Duodenal mucosa (tissue), 2 donors: ENCODE measurements around the gene ADCY1.

ENCODE experiments used
- H3K27ac ChIP-seq: one replicate; pipeline ENCODE4 v1.7.0; 2013; ENCODE audit warnings: low read depth, low read length
- H3K27me3 ChIP-seq, 2 donors: one replicate each; pipeline ENCODE4 v1.7.0; 2013; ENCODE audit warnings: low read length in 2 of 2, control low read depth in 1 of 2; ENCODE audit not compliant: insufficient read depth in 2 of 2, control insufficient read depth in 1 of 2
- H3K36me3 ChIP-seq, 2 donors: one replicate each; pipeline ENCODE4 v1.7.0; 2013; ENCODE audit warnings: low read length in 2 of 2, control low read depth in 1 of 2; ENCODE audit not compliant: insufficient read depth in 2 of 2, control insufficient read depth in 1 of 2
- H3K4me1 ChIP-seq, 2 donors: one replicate each; pipeline ENCODE4 v1.7.0; 2013; ENCODE audit warnings: low read length in 2 of 2, control low read depth in 1 of 2; ENCODE audit not compliant: insufficient read depth in 2 of 2, control insufficient read depth in 1 of 2
- H3K4me3 ChIP-seq, 2 donors: one replicate each; pipeline ENCODE4 v1.7.0; 2013; ENCODE audit warnings: low read length in 2 of 2, low read depth in 1 of 2
- H3K9ac ChIP-seq, 2 donors: one replicate each; pipeline ENCODE4 v1.7.0; 2013; ENCODE audit warnings: low read length in 2 of 2, low read depth in 1 of 2
- H3K9me3 ChIP-seq, 2 donors: one replicate each; pipeline ENCODE4 v1.7.0; 2013; ENCODE audit warnings: low read length in 2 of 2, control low read depth in 1 of 2; ENCODE audit not compliant: control insufficient read depth in 1 of 2

The ADCY1 gene

GRCh38 chr7:45643630-45644029 is 69.5 kb downstream of the ADCY1 start:
- no peaks in the 10 kb centered on the region for H3K9me3 ChIP-seq

GRCh38 chr7:45644237-45644636 is 70.1 kb downstream of the ADCY1 start:
- Histone ChIP-seq H3K4me3 (no peak overlapping the region), H3K9ac (no peak overlapping the region), H3K9me3 (no peaks in the 10 kb centered on the region), H3K27ac (no peak overlapping the region), H3K4me1 (no peaks in the 10 kb centered on the region), H3K36me3 (no peaks in the 10 kb centered on the region), H3K27me3 (no peaks in the 10 kb centered on the region)

More at GRCh38 chr7:45643630-45644029, 69.5 kb downstream of the ADCY1 start:
- H3K36me3 ChIP-seq = no peaks in the 10 kb centered on the region
- peak overlapping the region in 1 of 2 donors; percentile 16 for H3K4me3 ChIP-seq
- H3K27ac ChIP-seq = no peak overlapping the region
- H3K9ac ChIP-seq = no peak overlapping the region
- no peaks in the 10 kb centered on the region for H3K27me3 ChIP-seq
- H3K4me1 ChIP-seq = no peaks in the 10 kb centered on the region

- Histone ChIP-seq H3K4me1 (no peaks in the 10 kb centered on the region), H3K36me3 (no peaks in the 10 kb centered on the region), H3K9ac (no peak overlapping the region), H3K9me3 (no peaks in the 10 kb centered on the region), H3K27ac (no peak overlapping the region), H3K4me3 (no peak overlapping the region), H3K27me3 (no peaks in the 10 kb centered on the region)
Observed at GRCh38 chr7:45645141-45645969, 71.2 kb downstream of the ADCY1 start.

GRCh38 chr7:45646207-45646821 is 72.1 kb downstream of the ADCY1 start:
- Histone ChIP-seq H3K4me1 (no peaks in the 10 kb centered on the region), H3K9ac (no peak overlapping the region), H3K9me3 (no peaks in the 10 kb centered on the region), H3K36me3 (no peaks in the 10 kb centered on the region), H3K4me3 (no peak overlapping the region), H3K27me3 (no peaks in the 10 kb centered on the region), H3K27ac (no peak overlapping the region)

GRCh38 chr7:45646996-45647825 is 73.0 kb downstream of the ADCY1 start:
- Histone ChIP-seq H3K36me3 (no peaks in the 10 kb centered on the region), H3K4me3 (no peak overlapping the region), H3K27me3 (no peaks in the 10 kb centered on the region), H3K4me1 (no peaks in the 10 kb centered on the region), H3K9ac (no peak overlapping the region), H3K9me3 (no peaks in the 10 kb centered on the region), H3K27ac (no peak overlapping the region)

- Histone ChIP-seq H3K36me3 (no peaks in the 10 kb centered on the region), H3K9ac (no peak overlapping the region), H3K27me3 (no peaks in the 10 kb centered on the region), H3K4me3 (no peak overlapping the region), H3K27ac (no peak overlapping the region), H3K4me1 (no peaks in the 10 kb centered on the region), H3K9me3 (no peaks in the 10 kb centered on the region)
Observed at GRCh38 chr7:45647967-45648670, 74.0 kb downstream of the ADCY1 start.

- Histone ChIP-seq H3K9me3 (no peaks in the 10 kb centered on the region), H3K4me3 (no peak overlapping the region), H3K9ac (no peak overlapping the region), H3K4me1 (no peaks in the 10 kb centered on the region), H3K27ac (no peak overlapping the region), H3K36me3 (no peaks in the 10 kb centered on the region), H3K27me3 (no peaks in the 10 kb centered on the region)
Observed at GRCh38 chr7:45648671-45648995, 74.5 kb downstream of the ADCY1 start.

GRCh38 chr7:45649560-45650346 is 75.6 kb downstream of the ADCY1 start:
- Histone ChIP-seq H3K4me1 (no peaks in the 10 kb centered on the region), H3K9ac (no peak overlapping the region), H3K27ac (no peak overlapping the region), H3K27me3 (no peaks in the 10 kb centered on the region), H3K36me3 (no peaks in the 10 kb centered on the region), H3K4me3 (no peak overlapping the region), H3K9me3 (no peaks in the 10 kb centered on the region)
